ENCODE data around the gene DYNC1I2. TPM values are rescaled to one million over a fixed set of nuclear protein-coding genes. Genes with fewer than 3 reads are reported as not detected.
A peak's percentile ranks its signal among the peaks of the same experiment; 100 is the strongest.

DYNC1I2 gene
- polyA plus RNA-seq (ENCODE audit: low read depth in 6 of 6): 10 to 100 TPM; 19.8 to 30.1 (median 23.6) TPM

GRCh38 chr2:171687287-171688128 is at the start of gene DYNC1I2:
DYNC1I2 (plus strand) TSS chr2:171687469; CDS start chr2:171690156, 2,687 bp downstream.
- no peaks in the 10 kb centered on the region for H3K27me3 Mint-ChIP-seq
- no peaks in the 10 kb centered on the region for H3K36me3 Mint-ChIP-seq
- DNase-seq: peak; percentile 74
- H3K4me3 Mint-ChIP-seq: peak within 1 kb of the TSS; percentile 90 to 98 (median 93)
- H3K9me3 Mint-ChIP-seq: no peaks in the 10 kb centered on the region
- ATAC-seq (ENCODE audit: low read depth in 2 of 2): peak; percentile 82 to 84
- H3K4me1 Mint-ChIP-seq: peaks cover 13 to 22% (median 20%) of the 10 kb centered on the region in 3 donors
- peak within 1 kb of the TSS; percentile 80 to 91 (median 90) for H3K27ac Mint-ChIP-seq

GRCh38 chr2:171651667-171652415 is 35.4 kb upstream of the DYNC1I2 start:
- Mint-ChIP-seq H3K36me3 (peaks cover 20 to 23% of the 10 kb centered on the region in 2 donors), H3K4me3 (no peak overlapping the region), H3K27me3 (peaks cover 22 to 36% (median 28%) of the 10 kb centered on the region in 3 donors), H3K9me3 (peaks cover 5 to 40% (median 16%) of the 10 kb centered on the region in 7 donors), H3K4me1 (peaks cover 12 to 28% (median 27%) of the 10 kb centered on the region in 3 donors), H3K27ac (peak overlapping the region in 1 of 6 donors; percentile 11)
- DNase-seq (no peak), ATAC-seq (ENCODE audit: low read depth in 2 of 2) (no peak)

- H3K27me3 Mint-ChIP-seq: peaks cover 22 to 36% (median 25%) of the 10 kb centered on the region in 3 donors
- H3K36me3 Mint-ChIP-seq: peaks cover 20 to 23% of the 10 kb centered on the region in 2 donors
- H3K4me3 Mint-ChIP-seq: no peak overlapping the region
- H3K4me1 Mint-ChIP-seq: peaks cover 12 to 33% (median 30%) of the 10 kb centered on the region in 3 donors
- H3K9me3 Mint-ChIP-seq: peaks cover 5 to 40% (median 16%) of the 10 kb centered on the region in 7 donors
- DNase-seq (no peak), ATAC-seq (ENCODE audit: low read depth in 2 of 2) (no peak)
- peak overlapping the region in 2 of 6 donors; percentile 11 to 57 for H3K27ac Mint-ChIP-seq
Observed at GRCh38 chr2:171652416-171652785, 34.9 kb upstream of the DYNC1I2 start.

GRCh38 chr2:171655586-171655985 is 31.7 kb upstream of the DYNC1I2 start:
- Mint-ChIP-seq H3K9me3 (peaks cover 5 to 16% (median 11%) of the 10 kb centered on the region in 7 donors), H3K27me3 (peaks cover 5 to 12% (median 8%) of the 10 kb centered on the region in 3 donors), H3K4me1 (peaks cover 12 to 33% (median 30%) of the 10 kb centered on the region in 3 donors), H3K27ac (peak overlapping the region in 5 of 6 donors; percentile 78 to 96 (median 87)), H3K36me3 (peaks cover 11 to 16% of the 10 kb centered on the region in 2 donors), H3K4me3 (peak overlapping the region; percentile 35 to 82 (median 60))
- ATAC-seq (ENCODE audit: low read depth in 2 of 2): peak; percentile 84 to 87
- DNase-seq: peak; percentile 52

- Mint-ChIP-seq H3K27me3 (peaks cover 12 to 24% (median 22%) of the 10 kb centered on the region in 3 donors), H3K27ac (no peak overlapping the region), H3K9me3 (no peaks in the 10 kb centered on the region), H3K4me3 (no peak overlapping the region), H3K4me1 (no peaks in the 10 kb centered on the region), H3K36me3 (no peaks in the 10 kb centered on the region)
- no peak for ATAC-seq (ENCODE audit: low read depth in 2 of 2)
- no peak for DNase-seq
Observed at GRCh38 chr2:171667041-171667440, 20.2 kb upstream of the DYNC1I2 start.

- no peaks in the 10 kb centered on the region for H3K4me1 Mint-ChIP-seq
- no peaks in the 10 kb centered on the region for H3K9me3 Mint-ChIP-seq
- no peaks in the 10 kb centered on the region for H3K36me3 Mint-ChIP-seq
- ATAC-seq (ENCODE audit: low read depth in 2 of 2) (no peak), DNase-seq (no peak)
- no peak overlapping the region for H3K4me3 Mint-ChIP-seq
- peaks cover 12 to 21% (median 14%) of the 10 kb centered on the region in 3 donors for H3K27me3 Mint-ChIP-seq
- no peak overlapping the region for H3K27ac Mint-ChIP-seq
Observed at GRCh38 chr2:171668183-171668582, 19.1 kb upstream of the DYNC1I2 start.

- H3K36me3 Mint-ChIP-seq: no peaks in the 10 kb centered on the region
- H3K4me3 Mint-ChIP-seq: no peak overlapping the region
- H3K9me3 Mint-ChIP-seq: no peaks in the 10 kb centered on the region
- DNase-seq (no peak), ATAC-seq (ENCODE audit: low read depth in 2 of 2) (no peak)
- H3K27me3 Mint-ChIP-seq: peaks cover 4 to 16% (median 9%) of the 10 kb centered on the region in 3 donors
- H3K4me1 Mint-ChIP-seq: no peaks in the 10 kb centered on the region
- H3K27ac Mint-ChIP-seq: no peak overlapping the region
Observed at GRCh38 chr2:171669121-171669520, 18.1 kb upstream of the DYNC1I2 start.

GRCh38 chr2:171670655-171671054 is 16.6 kb upstream of the DYNC1I2 start:
- H3K27me3 Mint-ChIP-seq: peaks cover 4 to 16% (median 9%) of the 10 kb centered on the region in 3 donors
- DNase-seq (no peak), ATAC-seq (ENCODE audit: low read depth in 2 of 2) (no peak)
- no peaks in the 10 kb centered on the region for H3K9me3 Mint-ChIP-seq
- H3K4me3 Mint-ChIP-seq: no peak overlapping the region
- no peaks in the 10 kb centered on the region for H3K36me3 Mint-ChIP-seq
- no peak overlapping the region for H3K27ac Mint-ChIP-seq
- H3K4me1 Mint-ChIP-seq: no peaks in the 10 kb centered on the region

GRCh38 chr2:171671867-171672266 is 15.4 kb upstream of the DYNC1I2 start:
- H3K27ac Mint-ChIP-seq: peak overlapping the region in 1 of 6 donors; percentile 6
- no peaks in the 10 kb centered on the region for H3K4me1 Mint-ChIP-seq
- DNase-seq (no peak), ATAC-seq (ENCODE audit: low read depth in 2 of 2) (no peak)
- H3K36me3 Mint-ChIP-seq: no peaks in the 10 kb centered on the region
- H3K4me3 Mint-ChIP-seq: no peak overlapping the region
- H3K27me3 Mint-ChIP-seq: peaks cover 0 to 16% (median 9%) of the 10 kb centered on the region in 3 donors
- H3K9me3 Mint-ChIP-seq: no peaks in the 10 kb centered on the region

- H3K27ac Mint-ChIP-seq: no peak overlapping the region
- no peaks in the 10 kb centered on the region for H3K4me1 Mint-ChIP-seq
- no peak overlapping the region for H3K4me3 Mint-ChIP-seq
- H3K9me3 Mint-ChIP-seq: no peaks in the 10 kb centered on the region
- DNase-seq (no peak), ATAC-seq (ENCODE audit: low read depth in 2 of 2) (no peak)
- H3K36me3 Mint-ChIP-seq: no peaks in the 10 kb centered on the region
- peaks cover 9 to 19% (median 18%) of the 10 kb centered on the region in 3 donors for H3K27me3 Mint-ChIP-seq
Observed at GRCh38 chr2:171673905-171674304, 13.4 kb upstream of the DYNC1I2 start.

- Mint-ChIP-seq H3K27me3 (peaks cover 9 to 19% (median 18%) of the 10 kb centered on the region in 3 donors), H3K27ac (no peak overlapping the region), H3K9me3 (no peaks in the 10 kb centered on the region), H3K4me3 (no peak overlapping the region), H3K4me1 (no peaks in the 10 kb centered on the region), H3K36me3 (no peaks in the 10 kb centered on the region)
- DNase-seq (no peak), ATAC-seq (ENCODE audit: low read depth in 2 of 2) (no peak)
Observed at GRCh38 chr2:171675810-171676345, 11.4 kb upstream of the DYNC1I2 start.

- H3K36me3 Mint-ChIP-seq: no peaks in the 10 kb centered on the region
- DNase-seq (no peak), ATAC-seq (ENCODE audit: low read depth in 2 of 2) (no peak)
- no peak overlapping the region for H3K27ac Mint-ChIP-seq
- H3K27me3 Mint-ChIP-seq: peaks cover 8 to 18% (median 9%) of the 10 kb centered on the region in 3 donors
- no peak overlapping the region for H3K4me3 Mint-ChIP-seq
- no peaks in the 10 kb centered on the region for H3K9me3 Mint-ChIP-seq
- H3K4me1 Mint-ChIP-seq: no peaks in the 10 kb centered on the region
Observed at GRCh38 chr2:171678619-171679018, 8.7 kb upstream of the DYNC1I2 start.

- ATAC-seq (ENCODE audit: low read depth in 2 of 2): peak; percentile 58 to 64
- H3K4me1 Mint-ChIP-seq: peaks cover 13 to 24% (median 20%) of the 10 kb centered on the region in 3 donors
- H3K9me3 Mint-ChIP-seq: no peaks in the 10 kb centered on the region
- no peaks in the 10 kb centered on the region for H3K27me3 Mint-ChIP-seq
- DNase-seq: no peak
- H3K4me3 Mint-ChIP-seq: peak overlapping the region; percentile 90 to 98 (median 93)
- H3K27ac Mint-ChIP-seq: peak overlapping the region; percentile 80 to 91 (median 90)
- H3K36me3 Mint-ChIP-seq: no peaks in the 10 kb centered on the region
Observed at GRCh38 chr2:171688129-171688465, 828 bp downstream of the DYNC1I2 start.
